OCI-LY7 (cell line): ENCODE data around the gene SERPINA4. TPM values are rescaled to one million over a fixed set of nuclear protein-coding genes. Genes with fewer than 3 reads are reported as not detected.

Source experiments
- BruUV-seq: library from RNA; stranded (reverse); fragments of 400-500 nt; replicated peaks from 2 replicates; lab custom pipeline; 2021; lab: Mats Ljungman, UMichigan
- CTCF ChIA-PET: fragments of 300-600 bp; sonication (Branson Sonifier 250); formaldehyde crosslinking; loops from one replicate; lab custom pipeline; 2022; ENCODE audit warnings: antibody characterized with exemption; ENCODE audit not compliant: unreplicated experiment; lab: Charles Lee
- POLR2A ChIA-PET: fragments of 300-600 bp; sonication (Branson Sonifier 250); formaldehyde crosslinking; loops from one replicate; lab custom pipeline; 2022; ENCODE audit warnings: antibody characterized with exemption; lab: Charles Lee
- DNase-seq: peaks from one replicate; pipeline ENCODE4 v3.0.0-alpha.2; 2015; ENCODE audit warnings: low spot score
- H2AFZ ChIP-seq: fragments of 200-600 bp; sonication (generic), shearing (Covaris generic); 2 replicates; pipeline ENCODE4 v1.6.1; 2014; ENCODE audit warnings: mild to moderate bottlenecking, antibody characterized with exemption, low read length, moderate library complexity
- H3K27ac ChIP-seq: fragments of 200-600 bp; sonication (generic); 2 replicates; pipeline ENCODE4 v1.5.1; 2014; ENCODE audit warnings: mixed run types, low read depth, mild to moderate bottlenecking, moderate library complexity, low read length, inconsistent platforms; ENCODE audit not compliant: poor library complexity, severe bottlenecking
- H3K36me3 ChIP-seq: fragments of 200-600 bp; sonication (generic); 2 replicates; pipeline ENCODE4 v1.6.1; 2014; ENCODE audit warnings: mild to moderate bottlenecking, antibody characterized with exemption, low read length, moderate library complexity, mixed read lengths; ENCODE audit not compliant: insufficient read depth
- H3K4me1 ChIP-seq: fragments of 200-600 bp; sonication (generic); 2 replicates; pipeline ENCODE4 v1.5.1; 2014; ENCODE audit warnings: mild to moderate bottlenecking, low read length; ENCODE audit not compliant: insufficient read depth, poor library complexity, severe bottlenecking
- H3K4me2 ChIP-seq: fragments of 200-600 bp; sonication (generic); 2 replicates; pipeline ENCODE4 v1.6.1; 2014; ENCODE audit warnings: mild to moderate bottlenecking, low read length
- H3K4me3 ChIP-seq: fragments of 200-600 bp; sonication (generic); 2 replicates; pipeline ENCODE4 v1.5.1; 2014; ENCODE audit warnings: mild to moderate bottlenecking, low read depth, low read length; ENCODE audit not compliant: poor library complexity, severe bottlenecking
- H3K79me2 ChIP-seq: fragments of 200-600 bp; sonication (generic); 2 replicates; pipeline ENCODE4 v1.6.1; 2016; ENCODE audit warnings: low read depth, mild to moderate bottlenecking, low read length, moderate library complexity, mixed read lengths; ENCODE audit not compliant: insufficient read depth
- H3K9me2 ChIP-seq: fragments of 200-600 bp; sonication (generic); 2 replicates; pipeline ENCODE4 v1.6.1; 2016; ENCODE audit warnings: mild to moderate bottlenecking, low read length, mixed read lengths; ENCODE audit not compliant: insufficient read depth
- H3K9me3 ChIP-seq: fragments of 200-600 bp; sonication (generic); 2 replicates; pipeline ENCODE4 v1.6.1; 2014; ENCODE audit warnings: mild to moderate bottlenecking, mixed run types, low read length, mixed read lengths
- H4K20me1 ChIP-seq: fragments of 200-600 bp; sonication (generic); 2 replicates; pipeline ENCODE4 v1.6.1; 2014; ENCODE audit warnings: mild to moderate bottlenecking, antibody characterized with exemption, low read length, moderate library complexity, mixed read lengths; ENCODE audit not compliant: insufficient read depth
- EZH2phosphoT487 ChIP-seq: fragments of 200-600 bp; sonication (generic); IDR thresholded peaks from 2 replicates; pipeline ENCODE4 v1.6.1; 2018; ENCODE audit warnings: low read depth, borderline replicate concordance, mild to moderate bottlenecking, mixed run types, antibody characterized with exemption, low read length, moderate library complexity, mixed read lengths
- intact Hi-C: fragments of 100-400 bp; cut with micrococcal nuclease; formaldehyde crosslinking; loops from one replicate; pipeline ENCODE4 v1.10.0; 2022; ENCODE audit not compliant: unreplicated experiment
- total RNA-seq, 2 experiments: library from RNA; depleted of rRNA in 1 of 2; stranded (reverse); fragments of >200 nt in 1 of 2; shearing (Covaris generic) in 1 of 2; gene quantifications; 2 replicates each; pipeline ENCODE4 v1.2.3, GENCODE V29; 2014 to 2022
- TF ChIP-seq, protein P1 (sequence below): fragments of 200-600 bp; sonication (generic); conservative IDR thresholded peaks from 2 replicates; pipeline ENCODE4 v1.5.1; 2014; ENCODE audit warnings: mild to moderate bottlenecking, antibody characterized with exemption, low read length, moderate library complexity, mixed read lengths

The SERPINA4 gene
- total RNA-seq, 2 experiments from 2014 or later, result not detected

DNA sequence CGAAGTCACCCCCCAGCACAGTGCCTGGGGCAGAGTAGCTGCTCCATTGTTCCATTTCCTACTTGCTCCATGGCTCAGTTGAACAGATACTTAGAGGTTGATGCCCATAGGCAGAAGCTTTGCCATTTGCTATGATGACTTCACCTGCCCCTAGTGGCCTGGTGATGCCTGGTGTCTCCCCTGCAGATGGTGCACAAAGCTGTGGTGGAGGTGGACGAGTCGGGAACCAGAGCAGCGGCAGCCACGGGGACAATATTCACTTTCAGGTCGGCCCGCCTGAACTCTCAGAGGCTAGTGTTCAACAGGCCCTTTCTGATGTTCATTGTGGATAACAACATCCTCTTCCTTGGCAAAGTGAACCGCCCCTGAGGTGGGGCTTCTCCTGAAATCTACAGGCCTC lies 30.6 kb downstream of the SERPINA4 start:
- Histone ChIP-seq H3K4me1 (no peaks in the 10 kb centered on the region), H3K4me3 (no peak overlapping the region), H4K20me1 (no peaks in the 10 kb centered on the region), H3K9me3 (no peaks in the 10 kb centered on the region), H3K4me2 (no peak overlapping the region), H3K27ac (no peak overlapping the region), H3K36me3 (no peaks in the 10 kb centered on the region), H3K79me2 (no peaks in the 10 kb centered on the region), H2AFZ (no peak overlapping the region), H3K9me2 (no peaks in the 10 kb centered on the region)
- no TSS peak for BruUV-seq
- POLR2A ChIA-PET, result no interaction called here
- intact Hi-C loops, result no loop called here
- CTCF ChIA-PET, result no interaction called here
- TF ChIP-seq, protein P1, sequence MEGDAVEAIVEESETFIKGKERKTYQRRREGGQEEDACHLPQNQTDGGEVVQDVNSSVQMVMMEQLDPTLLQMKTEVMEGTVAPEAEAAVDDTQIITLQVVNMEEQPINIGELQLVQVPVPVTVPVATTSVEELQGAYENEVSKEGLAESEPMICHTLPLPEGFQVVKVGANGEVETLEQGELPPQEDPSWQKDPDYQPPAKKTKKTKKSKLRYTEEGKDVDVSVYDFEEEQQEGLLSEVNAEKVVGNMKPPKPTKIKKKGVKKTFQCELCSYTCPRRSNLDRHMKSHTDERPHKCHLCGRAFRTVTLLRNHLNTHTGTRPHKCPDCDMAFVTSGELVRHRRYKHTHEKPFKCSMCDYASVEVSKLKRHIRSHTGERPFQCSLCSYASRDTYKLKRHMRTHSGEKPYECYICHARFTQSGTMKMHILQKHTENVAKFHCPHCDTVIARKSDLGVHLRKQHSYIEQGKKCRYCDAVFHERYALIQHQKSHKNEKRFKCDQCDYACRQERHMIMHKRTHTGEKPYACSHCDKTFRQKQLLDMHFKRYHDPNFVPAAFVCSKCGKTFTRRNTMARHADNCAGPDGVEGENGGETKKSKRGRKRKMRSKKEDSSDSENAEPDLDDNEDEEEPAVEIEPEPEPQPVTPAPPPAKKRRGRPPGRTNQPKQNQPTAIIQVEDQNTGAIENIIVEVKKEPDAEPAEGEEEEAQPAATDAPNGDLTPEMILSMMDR, result no peak
- no peak for TF ChIP-seq EZH2phosphoT487
- DNase-seq, result no peak

DNA sequence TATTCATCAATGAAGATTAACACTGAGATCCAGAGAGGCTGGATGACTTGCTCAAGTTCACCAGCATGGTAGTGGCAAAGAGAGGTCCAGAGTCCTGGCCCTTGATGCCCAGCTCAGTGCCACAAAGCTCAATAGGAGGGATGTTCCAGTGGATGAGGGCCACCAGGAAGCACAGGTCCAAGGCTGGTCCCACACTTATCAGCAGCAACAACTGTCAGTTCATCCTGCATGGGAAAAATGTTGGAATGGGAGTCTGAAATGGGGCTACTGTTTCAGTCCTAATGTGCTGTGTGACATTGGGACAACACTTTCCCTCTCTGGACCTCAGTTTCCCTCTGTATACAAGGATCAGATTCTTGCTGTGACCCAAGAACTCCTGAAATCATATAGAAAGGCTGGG lies 31.2 kb downstream of the SERPINA4 start:
- intact Hi-C loops, result no loop called here
- H3K36me3 ChIP-seq, result no peaks in the 10 kb centered on the region
- H2AFZ ChIP-seq, result no peak overlapping the region
- H3K9me3 ChIP-seq, result no peaks in the 10 kb centered on the region
- no peak overlapping the region for H3K4me2 ChIP-seq
- no peaks in the 10 kb centered on the region for H3K9me2 ChIP-seq
- H3K27ac ChIP-seq, result no peak overlapping the region
- no TSS peak for BruUV-seq
- no peaks in the 10 kb centered on the region for H4K20me1 ChIP-seq
- DNase-seq, result no peak
- ChIA-PET CTCF (no interaction called here), POLR2A (no interaction called here)
- no peaks in the 10 kb centered on the region for H3K79me2 ChIP-seq
- no peak for TF ChIP-seq EZH2phosphoT487
- TF ChIP-seq, protein P1, result no peak
- H3K4me3 ChIP-seq, result no peak overlapping the region
- H3K4me1 ChIP-seq, result no peaks in the 10 kb centered on the region

DNA sequence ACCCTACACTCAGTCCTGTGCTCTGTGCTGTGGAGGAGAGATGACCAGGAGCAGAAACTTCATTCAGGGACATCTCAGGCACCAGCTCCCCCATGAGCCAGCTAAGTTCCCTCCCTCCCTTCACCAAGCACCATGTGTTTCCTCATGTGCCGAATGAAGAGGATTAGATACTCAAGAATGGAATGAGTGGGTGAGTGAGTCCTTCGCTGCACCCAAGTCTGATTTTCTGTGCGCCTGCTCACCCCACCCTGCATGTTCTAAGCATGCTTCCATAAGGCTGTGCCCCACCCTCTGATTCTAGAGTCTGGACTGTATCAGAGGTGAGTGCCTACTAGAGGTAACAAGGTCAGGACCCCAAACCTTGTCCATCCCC lies 32.1 kb downstream of the SERPINA4 start:
- no peak overlapping the region for H3K4me2 ChIP-seq
- no peaks in the 10 kb centered on the region for H3K36me3 ChIP-seq
- BruUV-seq, result no TSS peak
- intact Hi-C loops, result no loop called here
- no peaks in the 10 kb centered on the region for H3K9me2 ChIP-seq
- ChIA-PET CTCF (no interaction called here), POLR2A (no interaction called here)
- H3K4me3 ChIP-seq, result no peak overlapping the region
- TF ChIP-seq, protein P1, result no peak
- no peak for TF ChIP-seq EZH2phosphoT487
- H3K4me1 ChIP-seq, result no peaks in the 10 kb centered on the region
- DNase-seq, result no peak
- H2AFZ ChIP-seq, result no peak overlapping the region
- H3K9me3 ChIP-seq, result no peaks in the 10 kb centered on the region
- H3K27ac ChIP-seq, result no peak overlapping the region
- no peaks in the 10 kb centered on the region for H4K20me1 ChIP-seq
- H3K79me2 ChIP-seq, result no peaks in the 10 kb centered on the region
